ENCODE measurements around the gene SCGB1C1. TPM values are rescaled to one million over a fixed set of nuclear protein-coding genes. Genes with fewer than 3 reads are reported as not detected.

Gene SCGB1C1
- total and polyA plus RNA-seq, 2 donors (not counting 1 experiment from before 2014, with no cell fraction given) = not detected

DNA sequence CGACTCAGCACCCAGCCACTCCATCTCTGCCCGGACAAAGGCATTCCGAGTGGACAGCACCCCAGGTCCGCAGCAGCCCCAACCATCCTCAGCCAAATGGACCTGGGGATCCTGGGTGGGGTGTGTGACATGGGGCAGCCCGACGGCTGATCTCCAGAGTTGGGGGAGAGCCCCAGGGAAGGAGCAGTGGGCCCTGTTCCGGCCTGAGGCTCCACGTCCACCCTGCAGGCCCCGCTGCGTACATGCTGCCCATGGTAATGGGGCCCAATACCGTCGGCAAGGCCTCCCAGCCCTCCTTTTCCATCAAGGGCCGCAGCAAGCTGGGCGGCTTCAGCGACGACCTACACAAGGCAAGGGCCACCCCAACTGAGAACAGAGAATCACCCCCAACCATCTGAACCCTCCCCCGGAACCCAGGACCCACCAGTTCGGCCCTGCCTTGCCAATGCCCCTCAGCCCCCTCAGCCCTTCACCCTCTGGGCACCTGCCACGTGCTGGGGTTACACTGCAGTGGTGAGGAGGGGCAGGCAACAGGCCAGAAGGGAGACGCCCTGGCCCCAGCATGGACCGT, 5.4 kb downstream of the SCGB1C1 start:
- Histone ChIP-seq H4K20me1 (ENCODE audit: control insufficient read depth, insufficient read depth, low read length, poor library complexity, severe bottlenecking) (peaks cover 19% of the 10 kb centered on the region), H3K36me3 (replicated peaks in 1 of 2; ENCODE audit: control extremely low read depth in 1 of 2, control insufficient read depth in 1 of 2, extremely low read depth in 1 of 2, insufficient read depth in 2 of 2, low read length in 1 of 2) (peaks cover 0 to 9% of the 10 kb centered on the region in 2 experiments), H3K27me3 (replicated peaks in 1 of 4; ENCODE audit: control extremely low read depth in 1 of 4, control insufficient read depth in 3 of 4, insufficient read depth in 4 of 4, low read length in 3 of 4) (no peaks in the 10 kb centered on the region), H3K9ac (ENCODE audit: low read length) (no peak overlapping the region), H3K4me1 (ENCODE audit: control insufficient read depth in 2 of 2, insufficient read depth in 2 of 2, low read length in 2 of 2) (peaks cover 0 to 3% of the 10 kb centered on the region in 2 donors), H3K27ac (ENCODE audit: low read length in 2 of 2) (no peak overlapping the region), H2AFZ (ENCODE audit: insufficient read depth, low read depth, low read length, poor library complexity, severe bottlenecking) (no peak overlapping the region), H3K4me3 (ENCODE audit: control extremely low read depth in 1 of 5, extremely low read depth in 1 of 5, insufficient read depth in 1 of 5, low read depth in 2 of 5, low read length in 4 of 5) (no peak overlapping the region), H3K4me2 (replicated peaks; ENCODE audit: low read depth, low read length, poor library complexity, severe bottlenecking) (no peak overlapping the region), H3K79me2 (ENCODE audit: control insufficient read depth, insufficient read depth, low read length) (peaks cover 8% of the 10 kb centered on the region), H3K9me3 (ENCODE audit: control extremely low read depth in 1 of 3, control insufficient read depth in 2 of 3, insufficient read depth in 1 of 3, low read length in 2 of 3) (no peaks in the 10 kb centered on the region)
- DNase-seq = no peak
- Mint-ChIP-seq H3K4me3 (no peak overlapping the region), H3K4me1 (peaks cover 14% of the 10 kb centered on the region), H3K27me3 (no peaks in the 10 kb centered on the region), H3K27ac (no peak overlapping the region), H3K9me3 (ENCODE audit: insufficient read depth) (no peaks in the 10 kb centered on the region)
- POLR2A ChIA-PET = no interaction called here
- CTCF ChIA-PET = no interaction called here
- TF ChIP-seq EZH2 (IDR thresholded peaks at IDR 0.05; ENCODE audit: borderline replicate concordance, insufficient read depth, low read depth, low read length, poor library complexity, severe bottlenecking) = no peak
- TF ChIP-seq, protein P1, sequence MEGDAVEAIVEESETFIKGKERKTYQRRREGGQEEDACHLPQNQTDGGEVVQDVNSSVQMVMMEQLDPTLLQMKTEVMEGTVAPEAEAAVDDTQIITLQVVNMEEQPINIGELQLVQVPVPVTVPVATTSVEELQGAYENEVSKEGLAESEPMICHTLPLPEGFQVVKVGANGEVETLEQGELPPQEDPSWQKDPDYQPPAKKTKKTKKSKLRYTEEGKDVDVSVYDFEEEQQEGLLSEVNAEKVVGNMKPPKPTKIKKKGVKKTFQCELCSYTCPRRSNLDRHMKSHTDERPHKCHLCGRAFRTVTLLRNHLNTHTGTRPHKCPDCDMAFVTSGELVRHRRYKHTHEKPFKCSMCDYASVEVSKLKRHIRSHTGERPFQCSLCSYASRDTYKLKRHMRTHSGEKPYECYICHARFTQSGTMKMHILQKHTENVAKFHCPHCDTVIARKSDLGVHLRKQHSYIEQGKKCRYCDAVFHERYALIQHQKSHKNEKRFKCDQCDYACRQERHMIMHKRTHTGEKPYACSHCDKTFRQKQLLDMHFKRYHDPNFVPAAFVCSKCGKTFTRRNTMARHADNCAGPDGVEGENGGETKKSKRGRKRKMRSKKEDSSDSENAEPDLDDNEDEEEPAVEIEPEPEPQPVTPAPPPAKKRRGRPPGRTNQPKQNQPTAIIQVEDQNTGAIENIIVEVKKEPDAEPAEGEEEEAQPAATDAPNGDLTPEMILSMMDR (IDR thresholded peaks at IDR 0.05) = no peak
- ATAC-seq (ENCODE audit: low read depth) = no peak
- intact Hi-C loops (cut with micrococcal nuclease) = no loop called here
- 97% methylated on average over 19 of the region's 21 CpGs for WGBS (ENCODE audit: insufficient coverage)

DNA sequence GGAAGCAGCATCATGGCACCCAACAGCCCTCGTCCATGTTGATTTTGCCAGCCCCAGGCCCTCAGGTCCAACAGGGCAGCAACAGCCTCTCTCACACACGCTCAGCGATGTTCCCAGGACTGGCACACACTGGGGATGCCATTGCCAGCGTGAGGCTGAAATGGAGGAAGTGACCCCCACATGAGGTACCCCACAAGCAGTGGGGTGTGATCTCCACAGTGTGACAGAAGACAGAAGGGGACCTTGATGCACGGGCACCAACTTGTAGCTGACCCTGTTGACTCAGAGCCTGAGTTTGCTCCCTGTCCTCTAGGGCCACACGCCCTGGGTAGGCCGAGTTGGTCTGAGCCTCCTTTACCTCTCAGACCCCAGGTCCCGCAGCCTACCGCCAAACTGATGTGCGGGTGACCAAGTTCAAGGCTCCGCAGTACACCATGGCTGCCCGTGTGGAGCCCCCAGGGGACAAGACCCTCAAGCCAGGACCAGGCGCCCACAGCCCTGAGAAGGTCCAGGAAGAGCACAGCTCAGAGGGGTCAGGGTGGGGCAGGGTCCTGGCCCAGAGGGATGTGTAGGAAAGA, 6.2 kb downstream of the SCGB1C1 start:
- H3K27me3 Mint-ChIP-seq = no peaks in the 10 kb centered on the region
- peaks cover 0 to 14% of the 10 kb centered on the region in 2 experiments for H3K36me3 ChIP-seq (replicated peaks in 1 of 2; ENCODE audit: control extremely low read depth in 1 of 2, control insufficient read depth in 1 of 2, extremely low read depth in 1 of 2, insufficient read depth in 2 of 2, low read length in 1 of 2)
- H3K79me2 ChIP-seq (ENCODE audit: control insufficient read depth, insufficient read depth, low read length) = peaks cover 16% of the 10 kb centered on the region
- no peak for TF ChIP-seq EZH2 (IDR thresholded peaks at IDR 0.05; ENCODE audit: borderline replicate concordance, insufficient read depth, low read depth, low read length, poor library complexity, severe bottlenecking)
- TF ChIP-seq, protein P1 (IDR thresholded peaks at IDR 0.05) = no peak
- intact Hi-C loops (cut with micrococcal nuclease) = no loop called here
- WGBS (ENCODE audit: insufficient coverage) = 77% methylated on average over 8 of the region's 13 CpGs
- no peak overlapping the region for H3K27ac Mint-ChIP-seq
- H3K4me1 Mint-ChIP-seq = peaks cover 20% of the 10 kb centered on the region
- peaks cover 26% of the 10 kb centered on the region for H4K20me1 ChIP-seq (ENCODE audit: control insufficient read depth, insufficient read depth, low read length, poor library complexity, severe bottlenecking)
- peaks cover 0 to 3% of the 10 kb centered on the region in 2 donors for H3K4me1 ChIP-seq (ENCODE audit: control insufficient read depth in 2 of 2, insufficient read depth in 2 of 2, low read length in 2 of 2)
- H3K4me3 Mint-ChIP-seq = no peak overlapping the region
- no peak for ATAC-seq (ENCODE audit: low read depth)
- H3K4me2 ChIP-seq (replicated peaks; ENCODE audit: low read depth, low read length, poor library complexity, severe bottlenecking) = no peak overlapping the region
- no peak overlapping the region for H3K27ac ChIP-seq (ENCODE audit: low read length in 2 of 2)
- ChIA-PET POLR2A (no interaction called here), CTCF (no interaction called here)
- DNase-seq = no peak
- no peak overlapping the region for H3K9ac ChIP-seq (ENCODE audit: low read length)
- no peaks in the 10 kb centered on the region for H3K9me3 ChIP-seq (ENCODE audit: control extremely low read depth in 1 of 3, control insufficient read depth in 2 of 3, insufficient read depth in 1 of 3, low read length in 2 of 3)
- no peaks in the 10 kb centered on the region for H3K9me3 Mint-ChIP-seq (ENCODE audit: insufficient read depth)
- no peaks in the 10 kb centered on the region for H3K27me3 ChIP-seq (replicated peaks in 1 of 4; ENCODE audit: control extremely low read depth in 1 of 4, control insufficient read depth in 3 of 4, insufficient read depth in 4 of 4, low read length in 3 of 4)
- H2AFZ ChIP-seq (ENCODE audit: insufficient read depth, low read depth, low read length, poor library complexity, severe bottlenecking) = no peak overlapping the region
- H3K4me3 ChIP-seq (ENCODE audit: control extremely low read depth in 1 of 5, extremely low read depth in 1 of 5, insufficient read depth in 1 of 5, low read depth in 2 of 5, low read length in 4 of 5) = no peak overlapping the region
